ENCODE results near the gene PTPRG.

The PTPRG gene

DNA sequence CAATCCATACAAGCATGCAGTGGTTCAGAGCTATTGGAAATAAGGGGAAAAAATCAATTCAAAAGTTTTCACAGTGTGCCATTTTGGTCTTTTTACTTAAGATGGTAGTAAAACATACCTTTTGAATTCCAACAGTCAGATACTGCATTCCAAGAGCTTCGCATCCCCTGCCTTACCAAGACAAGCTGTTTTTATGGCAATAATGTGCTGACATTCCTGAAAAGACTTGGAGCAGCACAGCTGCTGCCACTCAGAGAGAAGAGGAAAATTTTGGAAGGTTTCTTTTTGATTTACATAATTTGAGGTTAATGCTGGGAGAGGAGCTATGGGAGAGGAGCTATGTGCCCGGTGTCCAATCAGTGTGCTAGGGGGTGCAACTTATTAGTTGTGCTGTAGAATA lies 663.7 kb downstream of the PTPRG start:
- no peak for DNase-seq

DNA sequence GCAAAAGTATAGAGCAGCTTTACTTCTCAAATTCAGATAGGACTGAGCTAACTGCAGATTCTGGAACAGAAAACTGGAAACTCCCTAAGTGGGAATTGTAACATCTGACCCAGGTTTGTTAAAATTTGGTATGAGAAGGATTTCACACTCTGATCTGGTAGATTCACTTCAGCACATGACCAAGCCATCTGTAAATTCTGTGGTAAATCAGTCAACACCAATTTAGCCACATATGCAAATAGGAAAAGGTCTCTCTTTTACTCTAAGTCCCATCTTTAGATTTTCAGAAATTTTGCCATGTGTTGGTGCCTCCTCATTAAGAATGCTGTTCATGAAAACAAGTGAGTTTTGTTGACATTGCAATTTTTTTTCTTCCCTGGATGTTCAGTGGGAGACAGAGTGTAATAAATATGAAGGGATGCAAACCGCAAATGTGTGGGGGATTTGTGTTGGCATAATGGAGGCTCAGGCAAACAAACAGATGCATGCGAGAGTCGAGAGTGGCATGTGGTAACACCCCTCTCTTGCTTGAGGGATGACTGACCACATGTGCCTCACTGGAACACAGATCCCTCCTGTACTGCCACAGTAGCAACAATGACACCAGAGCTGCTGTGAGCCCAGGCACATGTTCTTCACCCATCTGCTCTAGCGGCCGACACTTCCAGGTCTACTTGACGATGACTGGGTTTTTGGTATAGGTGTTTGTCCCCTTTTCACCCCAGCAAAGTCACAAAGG lies 665.4 kb downstream of the PTPRG start:
- DNase-seq: no peak

DNA sequence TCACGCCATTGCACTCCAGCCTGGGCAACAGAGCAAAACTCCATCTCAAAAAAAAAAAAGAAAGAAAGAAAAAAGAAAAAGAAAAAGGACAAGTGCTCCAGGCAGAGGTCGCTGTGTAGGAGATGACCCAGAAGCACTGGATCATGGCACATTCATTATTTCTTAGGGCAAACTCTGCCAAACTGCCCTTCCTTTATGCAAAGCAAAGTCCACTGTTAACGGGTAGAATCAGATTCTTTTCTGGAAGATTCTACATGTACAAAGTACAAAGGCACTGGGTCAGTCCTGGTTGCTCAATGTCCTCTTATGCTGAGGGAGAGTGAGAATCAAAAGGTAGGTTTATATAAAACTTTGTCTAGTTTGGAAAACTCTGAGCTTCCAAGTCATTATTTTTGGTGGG lies 667.1 kb downstream of the PTPRG start:
- DNase-seq: no peak

DNA sequence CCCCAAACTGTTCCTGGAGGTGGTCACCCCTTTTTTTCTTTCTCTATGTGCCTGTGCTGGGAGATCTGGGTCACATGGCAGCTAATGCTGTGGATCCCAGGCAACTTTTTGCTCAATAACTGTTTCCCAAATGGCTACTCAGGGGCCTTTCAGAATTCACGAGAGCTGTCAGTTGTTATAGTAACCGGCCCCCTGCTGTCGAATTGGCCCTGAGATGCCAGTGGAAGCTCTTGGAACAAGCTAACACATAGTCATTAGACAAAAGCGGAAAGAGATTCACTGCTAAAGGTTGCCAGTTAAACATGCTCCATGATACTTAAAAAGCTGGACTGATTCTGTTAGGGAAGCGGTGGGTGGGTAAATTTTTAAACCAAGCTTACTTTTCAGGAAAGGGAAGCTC lies 667.8 kb downstream of the PTPRG start:
- DNase-seq: no peak

DNA sequence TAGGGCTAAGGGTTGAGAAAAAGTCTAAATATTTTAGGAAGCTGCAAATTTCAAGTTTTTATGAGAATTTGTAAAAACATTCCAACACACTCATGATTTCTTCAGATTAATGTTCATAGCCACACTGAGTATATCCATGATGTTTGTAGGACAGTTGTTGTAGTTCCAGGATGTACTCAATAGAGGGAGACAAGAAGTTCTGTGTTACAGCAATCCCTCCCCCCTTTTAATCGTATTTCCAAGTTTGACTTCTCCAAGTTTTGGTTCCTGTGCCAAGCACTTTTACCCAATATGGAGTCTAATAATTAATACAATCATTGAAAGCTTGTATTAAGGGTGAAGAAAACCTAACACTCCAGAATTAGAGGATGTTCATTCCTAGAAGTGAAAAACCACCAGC lies 668.5 kb downstream of the PTPRG start:
- DNase-seq: no peak

DNA sequence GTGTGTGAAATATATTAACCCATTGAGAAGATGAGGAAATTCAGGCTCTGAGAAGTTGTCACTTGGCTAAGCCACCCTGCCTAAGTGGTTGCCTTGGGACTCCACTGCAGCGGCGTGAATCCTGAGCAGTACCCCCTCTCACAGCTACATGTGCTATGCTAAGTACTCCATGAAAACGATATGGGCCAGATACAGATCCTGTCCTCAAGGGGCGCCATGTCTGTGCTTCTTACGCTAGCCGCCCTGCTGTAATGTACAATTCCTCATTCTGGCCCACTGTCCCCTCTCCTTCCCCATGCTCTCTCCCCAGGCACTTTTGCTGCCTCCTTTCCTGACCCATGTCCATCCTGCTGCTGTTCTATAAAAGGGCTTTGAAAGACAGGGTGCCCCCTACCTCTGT lies 671.7 kb downstream of the PTPRG start:
- no peak for DNase-seq

DNA sequence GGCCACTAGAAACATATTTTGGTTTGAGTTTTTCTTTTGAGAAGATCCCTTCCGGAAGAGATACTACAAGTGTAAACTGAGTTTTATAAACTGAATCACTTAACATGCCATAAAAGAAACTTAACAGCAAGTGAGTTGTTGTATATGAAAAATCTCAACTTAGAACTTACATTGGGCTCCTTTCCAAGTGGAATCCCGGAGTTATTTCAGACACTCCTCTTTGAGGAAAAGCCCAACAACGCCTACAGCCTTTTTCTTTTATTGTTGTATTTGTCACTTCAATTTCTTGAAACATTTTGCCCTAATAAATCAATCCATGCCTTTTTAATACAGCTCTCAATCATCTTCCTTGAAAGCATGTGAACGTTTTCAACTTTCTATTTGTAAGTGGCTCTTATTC lies 674.6 kb downstream of the PTPRG start:
- no peak for DNase-seq

DNA sequence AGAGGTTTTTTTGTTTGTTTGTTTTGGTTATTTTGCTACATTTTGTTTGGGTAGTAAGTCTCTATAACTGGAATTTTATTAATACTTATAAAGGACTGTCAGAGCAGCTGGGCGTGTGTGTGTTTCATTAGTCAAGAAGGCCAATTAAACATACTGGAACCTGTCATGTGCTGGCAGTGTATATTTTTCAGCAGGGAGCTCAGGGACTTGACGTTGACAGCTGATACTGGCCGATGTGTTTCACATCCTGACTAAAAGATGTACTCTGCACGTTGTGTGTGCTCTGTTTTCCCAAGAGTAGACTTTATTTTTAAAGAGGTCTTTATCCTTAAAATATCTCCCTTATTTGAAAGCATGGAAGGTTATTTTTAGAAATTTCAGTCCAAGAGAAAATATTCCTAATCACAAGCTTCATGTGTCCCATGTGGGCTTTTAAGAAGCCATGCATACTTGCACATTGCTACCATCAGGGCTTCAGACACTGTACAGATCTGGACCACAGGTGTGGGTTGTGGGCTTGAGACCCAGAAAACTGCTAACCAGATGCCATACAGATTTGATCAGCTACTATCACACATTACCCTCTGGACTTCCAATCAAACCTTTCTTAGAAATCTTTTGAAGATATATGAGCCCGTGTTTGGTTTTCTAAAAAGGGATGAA lies 676.0 kb downstream of the PTPRG start:
- no peak for DNase-seq

DNA sequence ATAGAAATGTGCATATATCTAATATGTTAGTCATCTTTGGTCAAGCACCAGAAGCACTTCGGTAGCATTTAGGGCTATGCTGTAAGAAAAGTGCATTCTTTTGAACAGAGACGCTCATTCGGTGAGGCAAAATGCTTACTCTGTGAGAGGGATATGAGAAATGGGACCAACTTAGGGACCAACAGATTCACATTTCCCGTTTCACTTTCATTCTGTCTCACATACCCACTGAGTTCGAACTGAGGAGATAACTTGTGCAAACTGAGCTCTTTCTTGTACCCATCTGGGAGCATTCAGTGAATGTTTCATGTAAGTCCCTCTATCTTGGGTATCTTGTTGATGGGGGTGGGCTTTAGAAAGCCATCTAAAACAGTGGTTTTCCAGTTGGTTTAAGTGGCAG lies 676.6 kb downstream of the PTPRG start:
- no peak for DNase-seq

DNA sequence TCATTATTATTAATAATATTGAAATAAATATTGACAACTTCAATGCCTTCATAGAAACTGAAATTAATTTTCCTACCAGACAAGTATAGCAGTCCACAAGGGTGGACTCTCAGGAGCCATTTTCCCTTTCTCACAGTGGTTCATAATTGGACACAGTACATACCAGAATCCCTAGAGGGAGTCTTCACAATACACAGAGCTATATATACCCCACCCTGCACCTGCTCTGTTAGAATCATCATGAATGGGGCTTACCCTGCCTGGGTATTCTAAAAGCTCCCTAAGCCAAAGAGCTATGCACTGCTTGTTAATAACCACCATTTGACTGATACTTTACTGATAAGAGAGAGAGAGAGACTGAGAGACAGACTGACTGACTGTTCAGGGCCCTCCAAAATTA lies 677.1 kb downstream of the PTPRG start:
- no peak for DNase-seq

DNA sequence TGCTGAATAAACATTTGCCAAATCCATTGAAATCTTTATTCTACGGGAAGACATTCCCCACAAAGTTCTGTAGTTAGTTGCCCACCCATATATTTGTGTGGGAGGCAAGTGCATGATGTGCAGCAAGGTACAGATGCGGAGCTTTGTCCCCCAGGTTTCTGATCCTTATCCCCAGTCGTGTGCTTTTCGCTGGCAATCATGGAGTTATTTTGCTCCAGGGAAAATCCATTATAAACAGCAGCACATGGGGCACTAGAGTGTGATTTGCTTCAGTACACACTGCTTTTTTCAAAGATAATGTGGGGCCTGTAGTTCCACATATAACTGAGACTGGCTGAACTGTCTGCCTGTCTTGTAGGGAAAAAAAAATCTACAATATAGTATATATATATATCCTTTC lies 679.9 kb downstream of the PTPRG start:
- DNase-seq: no peak

DNA sequence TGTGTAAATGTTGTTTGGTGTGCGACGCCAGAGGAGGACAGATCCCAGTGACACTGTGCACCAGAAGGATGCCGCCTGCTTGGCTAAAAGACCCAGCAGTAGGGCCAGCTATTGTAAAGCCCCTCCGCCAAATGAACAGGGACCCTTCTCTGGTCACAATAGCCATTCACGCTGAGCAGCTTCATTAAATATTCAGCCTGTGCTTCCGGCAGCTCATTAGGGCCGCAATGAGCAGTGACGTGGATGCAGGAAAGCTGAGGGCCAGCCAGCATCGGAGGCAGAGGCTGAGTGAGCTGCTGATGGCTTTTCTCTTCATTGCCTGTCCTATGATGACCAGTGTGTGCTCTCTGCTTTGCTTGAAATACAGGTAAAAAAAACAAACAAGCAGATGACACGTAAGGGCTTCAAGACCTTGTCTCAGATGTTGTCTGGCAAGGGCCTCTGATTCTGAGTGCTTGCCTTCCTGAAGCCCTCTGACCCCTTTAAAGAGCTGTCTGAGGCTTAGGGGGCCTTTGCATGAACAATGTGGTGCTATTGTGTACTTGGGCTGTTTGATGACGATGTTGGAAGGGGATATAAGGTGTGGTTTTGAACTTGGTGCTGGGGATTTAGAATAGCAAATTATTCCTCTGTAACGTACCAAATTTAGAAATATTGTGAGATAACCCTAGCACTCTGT lies 681.6 kb downstream of the PTPRG start:
- DNase-seq: no peak

DNA sequence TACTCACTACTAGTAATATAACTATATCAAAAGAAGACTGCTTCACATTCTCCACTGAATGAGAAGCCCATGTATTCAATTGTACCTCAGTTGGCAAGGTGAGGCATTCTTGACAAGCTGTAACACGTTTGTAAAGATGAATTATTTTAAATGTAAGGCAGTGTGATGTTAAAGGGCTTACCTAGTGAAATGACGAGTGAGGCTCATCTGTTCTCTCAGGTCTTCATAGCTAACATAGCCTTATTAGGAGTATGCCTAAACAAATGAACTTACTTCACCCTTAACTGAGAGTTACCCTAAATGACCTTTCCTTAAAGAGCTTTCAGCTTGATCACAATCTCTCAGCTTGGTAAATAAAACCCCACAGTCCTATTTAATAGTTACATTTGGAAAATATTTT lies 684.7 kb downstream of the PTPRG start:
- no peak for DNase-seq

DNA sequence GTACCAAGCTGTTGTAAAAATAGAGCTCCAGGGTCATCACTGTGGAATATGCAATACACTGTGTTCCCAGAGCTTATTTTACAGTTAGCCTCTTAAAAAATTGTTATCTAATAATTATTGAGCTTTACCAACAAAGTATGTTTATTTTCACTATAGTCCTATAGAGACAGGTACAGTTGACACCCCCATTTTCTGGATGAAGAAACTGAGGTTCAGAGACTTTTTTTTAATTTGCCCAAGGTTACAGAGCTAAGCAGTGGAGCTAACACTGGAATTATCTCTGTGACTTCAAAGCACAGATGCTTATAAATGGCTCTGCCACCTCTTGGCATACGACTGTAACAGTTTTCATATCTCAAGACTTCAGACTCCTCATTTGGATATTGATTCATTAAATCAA lies 685.6 kb downstream of the PTPRG start:
- no peak for DNase-seq

DNA sequence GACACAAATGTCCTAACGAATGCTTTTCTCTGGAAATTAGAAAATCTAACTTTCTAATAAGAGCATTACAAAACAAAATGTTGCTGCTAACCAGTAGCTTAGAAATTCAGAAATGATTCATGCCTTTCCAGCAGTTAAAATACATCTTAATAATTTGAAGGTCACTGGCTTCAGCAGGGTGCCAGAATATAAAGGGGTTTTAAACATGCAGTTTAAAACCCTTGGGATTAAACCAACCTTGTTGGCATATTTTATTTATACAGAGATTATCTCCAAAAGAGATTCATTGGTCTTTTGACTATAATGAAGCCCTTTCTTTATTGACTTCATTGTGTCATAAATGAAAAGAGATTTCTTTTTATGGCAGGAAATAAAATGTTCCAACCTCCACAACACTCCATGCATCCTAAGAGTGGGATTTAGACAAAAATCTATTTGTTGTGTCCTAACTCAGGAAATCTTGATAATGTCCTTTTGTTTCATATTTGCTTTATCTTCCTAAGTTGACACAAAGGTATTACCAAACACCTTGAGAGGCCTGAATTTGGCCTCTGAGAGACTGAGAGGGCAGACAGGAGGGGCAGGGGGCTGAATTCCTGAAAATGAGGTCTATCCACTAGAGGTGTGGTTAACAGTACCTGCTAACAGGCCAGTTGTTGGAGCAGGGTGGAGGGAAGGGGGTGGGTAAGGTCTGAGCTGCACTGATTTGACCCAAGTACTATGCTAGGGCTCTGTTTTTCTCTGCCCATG lies 687.5 kb downstream of the PTPRG start:
- no peak for DNase-seq

DNA sequence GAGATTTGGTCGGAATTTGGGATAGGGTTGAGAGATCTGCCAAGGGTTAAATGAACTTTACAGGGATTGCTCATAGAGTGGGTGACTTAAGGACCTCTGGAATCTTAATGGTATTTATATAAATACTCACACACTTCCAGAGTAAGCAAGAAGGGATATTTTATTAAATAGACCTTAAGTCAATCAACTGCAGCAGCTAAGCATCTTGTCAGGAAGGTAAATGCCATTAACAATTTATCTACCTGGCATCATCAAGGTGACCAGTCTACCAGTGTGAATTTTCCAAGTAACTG lies 688.1 kb downstream of the PTPRG start:
- no peak for DNase-seq

DNA sequence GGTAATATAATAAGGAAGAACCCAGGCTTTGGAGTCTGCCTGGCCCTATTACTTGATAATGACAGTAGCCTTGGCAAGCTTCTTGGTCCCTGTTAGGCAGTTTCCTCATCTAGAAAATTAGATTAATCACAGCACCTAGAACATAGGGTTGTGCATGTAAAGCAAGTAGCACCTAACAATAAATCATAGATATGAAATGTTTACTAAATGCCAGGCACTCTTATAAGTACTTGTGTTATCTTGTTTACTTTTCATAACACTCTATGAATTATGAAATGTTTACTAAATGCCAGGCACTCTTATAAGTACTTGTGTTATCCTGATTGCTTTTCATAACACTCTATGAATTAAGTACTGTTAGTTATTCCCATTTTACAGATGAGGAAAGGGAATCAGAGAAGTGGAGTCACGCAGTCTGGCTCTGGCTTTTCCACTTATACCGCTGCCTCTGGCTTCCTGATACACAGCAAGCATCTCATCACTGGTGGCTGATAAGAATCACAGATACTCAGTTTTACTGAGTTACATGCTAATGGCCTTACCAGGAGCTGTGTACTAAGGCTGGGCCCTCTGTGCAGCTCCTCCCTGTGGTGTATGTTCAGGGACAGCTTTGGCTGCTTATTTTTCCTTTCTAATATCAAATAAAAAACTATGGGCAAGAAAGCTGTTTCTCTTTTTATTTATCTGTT lies 688.6 kb downstream of the PTPRG start:
- DNase-seq: no peak

DNA sequence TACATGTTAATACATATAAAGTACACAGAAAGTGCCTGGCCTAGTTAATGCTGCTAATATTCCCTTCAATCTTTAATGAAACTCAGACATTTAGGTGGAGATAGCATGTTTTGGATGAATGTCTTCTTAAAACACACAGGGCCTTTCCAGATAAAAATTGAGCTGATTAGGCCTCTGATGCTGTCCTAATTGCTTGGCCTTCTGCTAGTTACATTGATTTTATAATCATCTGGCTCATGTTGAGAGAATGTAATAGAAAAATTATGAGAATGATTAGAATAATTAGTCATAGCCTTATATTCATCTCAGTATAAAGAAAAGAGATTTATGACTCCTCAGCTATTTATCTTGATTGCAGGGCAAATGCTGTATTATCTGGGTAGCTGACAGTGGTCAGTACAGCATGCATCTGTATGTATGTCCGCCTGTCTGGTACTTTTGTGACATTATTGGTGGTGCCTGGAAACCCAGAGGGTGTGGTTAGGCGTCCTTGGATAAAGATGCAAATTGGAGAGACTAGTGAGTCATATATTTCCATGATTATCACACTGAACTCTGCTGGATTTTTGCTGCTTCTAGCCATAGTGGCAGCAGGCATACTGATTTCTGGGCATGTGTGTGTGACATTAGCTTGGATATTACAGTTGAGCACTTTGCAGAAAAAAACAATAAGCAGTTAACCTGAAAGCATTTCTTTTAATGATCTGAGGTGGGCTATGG lies 691.2 kb downstream of the PTPRG start:
- DNase-seq: no peak

DNA sequence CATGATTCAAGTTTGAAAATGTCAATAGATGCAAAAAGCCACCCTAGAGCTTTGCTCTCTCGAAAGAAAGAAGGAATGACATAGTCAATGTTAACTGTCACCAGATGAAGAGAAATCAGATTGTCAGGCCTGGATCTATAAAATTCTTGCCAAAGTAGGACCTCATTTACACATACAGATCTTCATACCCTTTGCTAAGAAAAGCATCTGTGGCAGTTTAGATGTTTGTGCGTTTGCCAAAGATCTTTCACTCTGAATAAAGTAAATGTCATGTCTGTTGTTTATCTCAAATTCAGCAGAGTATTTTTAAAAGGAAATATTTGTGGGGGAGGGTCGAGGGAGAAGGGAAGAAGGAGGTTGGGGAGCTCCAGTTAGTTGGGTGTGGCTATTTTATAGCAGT lies 692.6 kb downstream of the PTPRG start:
- DNase-seq: no peak

DNA sequence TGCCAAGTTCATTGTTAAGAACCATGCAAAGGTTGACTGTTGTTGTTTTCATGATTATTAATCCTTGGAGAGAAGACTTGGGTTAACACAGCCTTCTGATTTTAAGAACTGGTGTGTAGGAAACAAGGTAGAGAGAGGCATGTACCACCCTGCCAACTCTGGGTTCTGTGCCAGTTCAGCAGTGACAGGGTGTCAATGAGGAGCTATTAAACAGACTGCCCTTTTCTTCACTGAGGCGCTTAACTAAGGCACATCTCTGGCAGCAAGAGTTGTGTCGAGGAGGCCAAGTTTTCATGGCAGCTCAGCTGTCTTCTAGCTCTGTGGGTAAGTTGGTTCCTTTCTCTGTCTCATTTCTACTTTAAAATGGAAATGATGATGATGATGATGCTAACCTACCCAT lies 694.4 kb downstream of the PTPRG start:
- no peak for DNase-seq

DNA sequence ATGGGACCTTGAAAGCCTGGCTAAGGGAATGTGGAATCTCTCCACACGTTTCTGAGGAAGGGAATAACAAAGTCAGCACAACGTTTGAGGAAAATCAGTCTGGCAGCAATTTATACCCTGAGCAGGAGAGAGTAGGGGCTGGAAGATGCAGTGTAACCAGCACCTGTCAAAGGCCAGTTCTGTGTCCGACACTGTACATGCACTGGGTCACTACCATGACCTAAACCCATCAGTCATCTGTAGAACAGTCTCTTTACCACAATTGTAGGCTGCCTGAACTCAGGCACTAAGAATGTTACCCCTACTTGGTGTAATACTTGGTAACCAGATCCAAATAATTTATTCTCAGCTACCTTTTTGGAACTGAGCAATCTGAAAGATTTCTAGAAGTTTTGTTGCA lies 698.6 kb downstream of the PTPRG start:
- no peak for DNase-seq

DNA sequence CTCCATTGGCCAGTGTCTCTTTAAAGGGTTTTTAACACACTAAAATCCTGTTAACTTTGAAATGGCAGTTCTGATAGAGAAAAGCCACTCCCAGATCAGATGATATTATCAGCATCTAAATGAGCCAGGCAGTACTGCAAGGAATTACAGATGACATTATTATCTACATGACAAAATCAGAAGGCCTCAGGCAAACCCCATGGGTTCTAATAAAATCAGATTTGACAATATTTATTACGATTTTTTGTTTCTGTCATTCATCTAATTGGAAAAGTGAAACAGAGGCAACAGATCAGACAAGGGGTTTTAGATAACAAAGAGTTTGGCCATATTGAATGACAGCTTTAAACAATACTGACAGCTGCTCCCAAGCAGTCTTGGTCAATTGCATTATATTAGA lies 699.3 kb downstream of the PTPRG start:
- DNase-seq: no peak

DNA sequence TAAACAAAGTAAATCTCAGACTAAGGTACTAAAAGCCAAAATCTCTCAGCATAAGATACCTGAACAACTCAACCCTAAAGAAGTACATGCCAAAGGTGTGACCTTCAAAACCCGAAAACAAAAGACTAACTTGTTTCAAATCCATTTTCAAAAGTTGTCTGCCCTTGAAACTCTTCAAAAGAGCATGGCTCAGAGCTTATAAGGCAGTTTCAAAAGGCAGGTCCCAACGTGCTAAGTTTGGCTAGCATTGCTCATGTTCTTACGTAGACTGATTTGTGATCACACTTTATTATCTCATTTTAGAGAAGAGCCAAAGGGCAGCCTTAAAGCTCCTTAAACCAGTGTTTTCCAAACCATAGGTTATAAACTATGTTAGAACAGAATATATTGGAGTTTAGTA lies 699.8 kb downstream of the PTPRG start:
- DNase-seq: no peak

Measured in effector CD8-positive, alpha-beta T cell (primary cell).